H1 (cell line): ENCODE measurements around the gene MBIP. TPM values are rescaled to one million over a fixed set of nuclear protein-coding genes. Genes with fewer than 3 reads are reported as not detected.

Experiments used
- CBX8 ChIP-seq: fragments of 300-800, 300-1000 bp; sonication (generic); IDR thresholded peaks from 2 replicates; pipeline ENCODE4 v1.7.1; 2016; ENCODE audit warnings: low read depth, low read length, borderline replicate concordance
- NRF1 ChIP-seq: IDR thresholded peaks from 2 replicates; pipeline ENCODE4 v1.6.1; 2011; ENCODE audit warnings: mild to moderate bottlenecking, low read depth, low read length, improper control_type of control experiment
- polyA plus RNA-seq, 7 experiments: library from polyadenylated mRNA; depleted of rRNA in 3 of 7; stranded (reverse) in 5 of 7; unstranded in 2 of 7; fragments of >200 nt in 5 of 7; fragments of 200-250 nt in 2 of 7; gene quantifications; 1 replicate in 5 of 7; 2 replicates in 1 of 7; 4 replicates in 1 of 7; pipeline versions ENCODE4 v1.2.1 to v1.2.3, GENCODE V29; 2011 to 2013; ENCODE audit warnings: missing spikeins in 2 of 7, mixed read lengths in 2 of 7
- total RNA-seq: library from RNA; stranded (reverse); fragmentation: NEBNext Ultra II Directional; extraction: Animal tissue kit (Norgen Biotek cat#: 25700); gene quantifications from 2 replicates; pipeline ENCODE4 v1.2.1, GENCODE V29; 2021

Gene MBIP
- total and polyA plus RNA-seq, 2 of the 8 experiments (the other 6 are each of a cell fraction or from before 2014, with no cell fraction given), result 15.0 to 27.4 TPM

DNA sequence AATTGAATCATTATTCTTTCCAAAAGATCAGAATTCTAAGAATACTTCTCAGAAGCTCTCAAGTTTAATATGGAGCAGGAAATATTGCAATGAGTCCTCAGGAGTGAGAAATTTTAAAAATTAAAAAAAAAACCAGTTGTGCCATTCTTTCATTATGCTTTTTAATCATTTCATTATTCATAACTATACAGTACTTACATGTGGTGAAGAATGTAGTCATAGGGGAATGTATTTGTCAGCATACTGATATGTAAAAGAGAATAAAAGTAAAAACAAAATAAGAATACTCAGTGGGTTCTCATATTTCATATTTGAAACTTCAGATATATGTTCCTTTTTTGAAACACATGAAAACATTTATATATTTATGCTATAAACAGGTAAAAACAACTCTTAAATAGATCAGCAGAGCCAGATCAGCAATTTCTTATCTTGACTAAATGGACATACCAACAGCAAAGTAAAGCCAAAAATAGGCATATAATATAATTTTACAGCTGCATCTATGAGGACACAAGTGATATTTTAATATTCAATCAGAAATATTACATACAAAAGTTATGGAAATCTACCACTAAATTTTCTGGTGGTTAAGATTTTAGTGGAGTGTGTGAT lies 19.9 kb upstream of the MBIP start (continued):
- TF ChIP-seq NRF1 (no peak), CBX8 (no peak)
